Natural killer cell (primary cell): ENCODE measurements around the gene PITRM1. TPM values are rescaled to one million over a fixed set of nuclear protein-coding genes. Genes with fewer than 3 reads are reported as not detected.

Experiments
- ATAC-seq, 3 donors: fragments of 150-1000 bp in 2 of 3; fragments of 200-7000 bp in 1 of 3; cut with Tn5 transposase; 1 replicate in 1 of 3; 2 replicates in 2 of 3; pipeline ENCODE4 v1.10.0; 2021; ENCODE audit warnings: mild to moderate bottlenecking in 2 of 3, moderate library complexity in 2 of 3
- DNase-seq, 2 donors: peaks; one replicate each; pipeline versions ENCODE4 v3.0.0 to v3.0.0-alpha.2; 2013 to 2021; ENCODE audit warnings: mixed read lengths in 1 of 2
- H3K27ac ChIP-seq: one replicate; pipeline ENCODE4 v1.5.1; 2013; ENCODE audit warnings: mild to moderate bottlenecking, low read length
- H3K27me3 ChIP-seq: one replicate; pipeline ENCODE4 v1.6.1; 2013; ENCODE audit warnings: low read length; ENCODE audit not compliant: control insufficient read depth, insufficient read depth
- H3K36me3 ChIP-seq: one replicate; pipeline ENCODE4 v1.6.1; 2013; ENCODE audit warnings: low read length; ENCODE audit not compliant: control insufficient read depth, insufficient read depth
- H3K4me1 ChIP-seq: one replicate; pipeline ENCODE4 v1.6.1; 2013; ENCODE audit warnings: low read length; ENCODE audit not compliant: control insufficient read depth, insufficient read depth
- H3K4me3 ChIP-seq: one replicate; pipeline ENCODE4 v1.5.1; 2013; ENCODE audit warnings: low read length
- H3K9me3 ChIP-seq: one replicate; pipeline ENCODE4 v1.6.1; 2013; ENCODE audit warnings: low read length; ENCODE audit not compliant: control insufficient read depth, insufficient read depth
- H3K27ac Mint-ChIP-seq, 2 donors: one replicate each; pipeline ENCODE4 v1.8.0; 2022; ENCODE audit warnings: mild to moderate bottlenecking in 2 of 2, mixed read lengths in 2 of 2, moderate library complexity in 1 of 2
- H3K27me3 Mint-ChIP-seq, 2 donors: one replicate each; pipeline ENCODE4 v1.8.0; 2022; ENCODE audit warnings: low read depth in 2 of 2, mixed read lengths in 2 of 2
- H3K36me3 Mint-ChIP-seq: one replicate; pipeline ENCODE4 v1.8.0; 2022; ENCODE audit warnings: mixed read lengths
- H3K4me1 Mint-ChIP-seq, 2 donors: one replicate each; pipeline ENCODE4 v1.8.0; 2022; ENCODE audit warnings: mixed read lengths in 2 of 2
- H3K4me3 Mint-ChIP-seq: one replicate; pipeline ENCODE4 v1.8.0; 2022; ENCODE audit warnings: mild to moderate bottlenecking, moderate library complexity, mixed read lengths
- H3K9me3 Mint-ChIP-seq, 2 donors: one replicate each; pipeline ENCODE4 v1.8.0; 2022; ENCODE audit warnings: mixed read lengths in 2 of 2
- WGBS: methylation state at CpG from one replicate; pipeline ENCODE4 v1.1.7; 2013; ENCODE audit warnings: missing lambda C conversion rate; ENCODE audit not compliant: insufficient coverage; 5-methylcytosine and 5-hydroxymethylcytosine counted together
- intact Hi-C: fragments of 100-400 bp; cut with micrococcal nuclease; formaldehyde crosslinking; loops from one replicate; pipeline ENCODE4 v1.14.2; 2022
- total RNA-seq, 4 donors: library from RNA; stranded (reverse); fragments of 120-200 nt in 1 of 4; gene quantifications; one replicate each; pipeline versions ENCODE4 v1.2.3 to v1.2.4, GENCODE V29; 2013 to 2022
- TF ChIP-seq, protein P1 (sequence below): fragments of 200-600 bp; IDR thresholded peaks from one replicate; pipeline ENCODE4 v1.8.0; 2022; ENCODE audit warnings: antibody characterized with exemption

The PITRM1 gene
- total RNA-seq, 3 donors from 2014 or later (not counting 1 experiment from before 2014, with no cell fraction given): 67.1 to 89.0 (median 70.6) TPM

DNA sequence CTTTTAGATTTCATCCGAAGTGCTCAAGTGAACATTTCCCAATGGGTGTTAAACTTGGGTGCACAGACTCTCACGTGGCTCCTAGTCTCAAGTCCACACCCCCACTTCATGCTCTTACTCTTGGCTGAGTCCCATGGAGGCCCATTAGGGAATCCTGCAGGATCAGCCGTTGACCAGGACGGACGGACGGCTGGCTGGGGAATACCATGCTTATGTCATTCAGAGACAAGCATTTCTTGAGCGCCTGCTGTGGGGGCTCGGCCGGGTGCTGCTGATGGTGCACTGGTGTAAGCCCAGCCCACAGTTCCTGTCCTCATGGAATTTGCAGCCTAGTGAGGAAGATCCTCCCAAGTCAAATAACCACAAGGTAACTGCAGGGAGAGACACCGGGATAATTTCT is 44.7 kb downstream of the PITRM1 start:
- Histone ChIP-seq H3K9me3 (no peaks in the 10 kb centered on the region), H3K27me3 (no peaks in the 10 kb centered on the region)
- no peak overlapping the region for H3K27ac Mint-ChIP-seq

GRCh38 chr10:3126741-3127346 is 45.7 kb downstream of the PITRM1 start:
- no peaks in the 10 kb centered on the region for H3K9me3 ChIP-seq
- Mint-ChIP-seq H3K4me3 (no peak overlapping the region), H3K36me3 (no peaks in the 10 kb centered on the region), H3K27me3 (no peaks in the 10 kb centered on the region), H3K9me3 (no peaks in the 10 kb centered on the region), H3K27ac (no peak overlapping the region), H3K4me1 (no peaks in the 10 kb centered on the region)
- 92% methylated on average over 25 of the region's 25 CpGs for WGBS
- peaks cover 30% of the 10 kb centered on the region for H3K36me3 ChIP-seq
- intact Hi-C loops: no loop called here
- TF ChIP-seq, protein P1, sequence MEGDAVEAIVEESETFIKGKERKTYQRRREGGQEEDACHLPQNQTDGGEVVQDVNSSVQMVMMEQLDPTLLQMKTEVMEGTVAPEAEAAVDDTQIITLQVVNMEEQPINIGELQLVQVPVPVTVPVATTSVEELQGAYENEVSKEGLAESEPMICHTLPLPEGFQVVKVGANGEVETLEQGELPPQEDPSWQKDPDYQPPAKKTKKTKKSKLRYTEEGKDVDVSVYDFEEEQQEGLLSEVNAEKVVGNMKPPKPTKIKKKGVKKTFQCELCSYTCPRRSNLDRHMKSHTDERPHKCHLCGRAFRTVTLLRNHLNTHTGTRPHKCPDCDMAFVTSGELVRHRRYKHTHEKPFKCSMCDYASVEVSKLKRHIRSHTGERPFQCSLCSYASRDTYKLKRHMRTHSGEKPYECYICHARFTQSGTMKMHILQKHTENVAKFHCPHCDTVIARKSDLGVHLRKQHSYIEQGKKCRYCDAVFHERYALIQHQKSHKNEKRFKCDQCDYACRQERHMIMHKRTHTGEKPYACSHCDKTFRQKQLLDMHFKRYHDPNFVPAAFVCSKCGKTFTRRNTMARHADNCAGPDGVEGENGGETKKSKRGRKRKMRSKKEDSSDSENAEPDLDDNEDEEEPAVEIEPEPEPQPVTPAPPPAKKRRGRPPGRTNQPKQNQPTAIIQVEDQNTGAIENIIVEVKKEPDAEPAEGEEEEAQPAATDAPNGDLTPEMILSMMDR: no peak
- H3K27me3 ChIP-seq: no peaks in the 10 kb centered on the region
- no peaks in the 10 kb centered on the region for H3K4me1 ChIP-seq
- ATAC-seq (no peak), DNase-seq (no peak)
- no peak overlapping the region for H3K27ac ChIP-seq
- no peak overlapping the region for H3K4me3 ChIP-seq

More for the DNA sequence above, 44.7 kb downstream of the PITRM1 start:
- H3K27me3 Mint-ChIP-seq: no peaks in the 10 kb centered on the region
- DNase-seq (no peak), ATAC-seq (no peak)
- Histone ChIP-seq H3K27ac (no peak overlapping the region), H3K4me1 (no peaks in the 10 kb centered on the region), H3K4me3 (no peak overlapping the region), H3K36me3 (peaks cover 28% of the 10 kb centered on the region)
- H3K4me1 Mint-ChIP-seq: no peaks in the 10 kb centered on the region
- no peaks in the 10 kb centered on the region for H3K36me3 Mint-ChIP-seq
- WGBS: 99% methylated on average over 10 of the region's 10 CpGs
- TF ChIP-seq, protein P1: no peak
- H3K9me3 Mint-ChIP-seq: no peaks in the 10 kb centered on the region
- no peak overlapping the region for H3K4me3 Mint-ChIP-seq
- intact Hi-C loops: no loop called here

DNA sequence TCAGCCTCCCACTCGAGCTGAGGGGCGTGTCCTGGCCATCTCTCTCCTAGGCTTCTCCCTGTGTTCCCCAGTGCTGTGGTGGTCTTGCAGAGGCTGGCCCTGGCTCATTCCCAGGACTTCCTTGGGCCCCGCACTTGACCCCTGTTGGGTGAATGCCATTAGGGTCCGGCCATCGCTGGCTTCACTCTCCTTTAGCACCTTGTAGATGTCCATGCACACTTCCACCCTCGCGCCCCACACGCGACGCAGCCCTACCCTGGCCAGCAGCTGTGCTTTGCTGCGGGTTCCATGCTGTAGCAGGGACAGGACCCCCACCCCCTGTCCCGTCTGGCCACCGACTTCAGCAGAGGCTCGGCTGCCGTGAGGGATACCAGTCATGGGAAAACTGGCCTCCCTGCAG is 46.3 kb downstream of the PITRM1 start:
- DNase-seq (no peak), ATAC-seq (peak in 1 of 3 donors; percentile 4)
- intact Hi-C loops: no loop called here
- Mint-ChIP-seq H3K9me3 (no peaks in the 10 kb centered on the region), H3K27ac (no peak overlapping the region), H3K4me3 (no peak overlapping the region), H3K27me3 (no peaks in the 10 kb centered on the region), H3K36me3 (no peaks in the 10 kb centered on the region), H3K4me1 (no peaks in the 10 kb centered on the region)
- no peak overlapping the region for H3K27ac ChIP-seq
- peaks cover 29% of the 10 kb centered on the region for H3K36me3 ChIP-seq
- H3K4me1 ChIP-seq: no peaks in the 10 kb centered on the region
- H3K9me3 ChIP-seq: no peaks in the 10 kb centered on the region
- 98% methylated on average over 15 of the region's 15 CpGs for WGBS
- TF ChIP-seq, protein P1: no peak
- no peaks in the 10 kb centered on the region for H3K27me3 ChIP-seq
- H3K4me3 ChIP-seq: no peak overlapping the region
